ENCODE data around the gene ANXA3. TPM values are rescaled to one million over a fixed set of nuclear protein-coding genes. Genes with fewer than 3 reads are reported as not detected.
"Not testable (repeated sequence)": the region's sequence is repeated elsewhere in the genome, so short reads cannot be mapped to it uniquely, and the experiment has no call there.

ANXA3 gene, protein sequence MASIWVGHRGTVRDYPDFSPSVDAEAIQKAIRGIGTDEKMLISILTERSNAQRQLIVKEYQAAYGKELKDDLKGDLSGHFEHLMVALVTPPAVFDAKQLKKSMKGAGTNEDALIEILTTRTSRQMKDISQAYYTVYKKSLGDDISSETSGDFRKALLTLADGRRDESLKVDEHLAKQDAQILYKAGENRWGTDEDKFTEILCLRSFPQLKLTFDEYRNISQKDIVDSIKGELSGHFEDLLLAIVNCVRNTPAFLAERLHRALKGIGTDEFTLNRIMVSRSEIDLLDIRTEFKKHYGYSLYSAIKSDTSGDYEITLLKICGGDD
- total RNA-seq (2013), result 0.21 TPM
- under 1 TPM; 0.31 to 0.64 (median 0.55) TPM for polyA plus RNA-seq
- not detected in 2 replicates for polyA minus RNA-seq
- total RNA-seq, result 0 to 2.8 (median 0.08) reads per million in 11 experiments

- TF ChIP-seq, protein P1, sequence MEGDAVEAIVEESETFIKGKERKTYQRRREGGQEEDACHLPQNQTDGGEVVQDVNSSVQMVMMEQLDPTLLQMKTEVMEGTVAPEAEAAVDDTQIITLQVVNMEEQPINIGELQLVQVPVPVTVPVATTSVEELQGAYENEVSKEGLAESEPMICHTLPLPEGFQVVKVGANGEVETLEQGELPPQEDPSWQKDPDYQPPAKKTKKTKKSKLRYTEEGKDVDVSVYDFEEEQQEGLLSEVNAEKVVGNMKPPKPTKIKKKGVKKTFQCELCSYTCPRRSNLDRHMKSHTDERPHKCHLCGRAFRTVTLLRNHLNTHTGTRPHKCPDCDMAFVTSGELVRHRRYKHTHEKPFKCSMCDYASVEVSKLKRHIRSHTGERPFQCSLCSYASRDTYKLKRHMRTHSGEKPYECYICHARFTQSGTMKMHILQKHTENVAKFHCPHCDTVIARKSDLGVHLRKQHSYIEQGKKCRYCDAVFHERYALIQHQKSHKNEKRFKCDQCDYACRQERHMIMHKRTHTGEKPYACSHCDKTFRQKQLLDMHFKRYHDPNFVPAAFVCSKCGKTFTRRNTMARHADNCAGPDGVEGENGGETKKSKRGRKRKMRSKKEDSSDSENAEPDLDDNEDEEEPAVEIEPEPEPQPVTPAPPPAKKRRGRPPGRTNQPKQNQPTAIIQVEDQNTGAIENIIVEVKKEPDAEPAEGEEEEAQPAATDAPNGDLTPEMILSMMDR (IDR thresholded peaks at IDR 0.05), result no peak
- WGBS (ENCODE audit: insufficient coverage), result 5% methylated on average over 42 of the region's 65 CpGs
- peak within 1 kb of the TSS; percentile 80 for H3K4me2 ChIP-seq (replicated peaks; ENCODE audit: extremely low read depth, low read length, poor library complexity, severe bottlenecking)
- no peaks in the 10 kb centered on the region for H3K36me3 ChIP-seq (replicated peaks in 1 of 2; ENCODE audit: control insufficient read depth in 1 of 2, insufficient read depth in 2 of 2, low read length in 2 of 2)
- peaks cover 24 to 26% of the 10 kb centered on the region in 2 donors for H3K4me1 ChIP-seq (ENCODE audit: control insufficient read depth in 1 of 2, insufficient read depth in 2 of 2, low read length in 2 of 2)
- peaks cover 15 to 31% (median 22%) of the 10 kb centered on the region in 3 donors for H3K27me3 Mint-ChIP-seq (ENCODE audit: low read depth in 3 of 3)
- H3K9me3 ChIP-seq (replicated peaks in 1 of 2; ENCODE audit: control insufficient read depth in 1 of 2, insufficient read depth in 1 of 2, low read length in 2 of 2), result no peaks in the 10 kb centered on the region
- no peaks in the 10 kb centered on the region for H3K36me3 Mint-ChIP-seq
- H3K9ac ChIP-seq (ENCODE audit: insufficient read depth, low read length, poor library complexity, severe bottlenecking), result peak within 1 kb of the TSS; percentile 54
- peaks cover 18 to 30% of the 10 kb centered on the region in 2 donors for H3K27me3 ChIP-seq (ENCODE audit: control insufficient read depth in 2 of 2, insufficient read depth in 2 of 2, low read length in 2 of 2)
- H3K4me3 ChIP-seq (replicated peaks in 1 of 3; ENCODE audit: low read depth in 2 of 3, low read length in 3 of 3), result peak within 1 kb of the TSS; percentile 9 to 73 (median 34)
- H3K4me3 Mint-ChIP-seq, result peak within 1 kb of the TSS; percentile 78 to 92
- no peak within 1 kb of the TSS for H3K27ac ChIP-seq (ENCODE audit: low read depth in 1 of 2, low read length in 2 of 2)
- H3K27ac Mint-ChIP-seq, result peak within 1 kb of the TSS in 4 of 7 donors; percentile 1 to 70 (median 8)
- peak within 1 kb of the TSS; percentile 88 for H2AFZ ChIP-seq (ENCODE audit: insufficient read depth, low read depth, low read length, poor library complexity, severe bottlenecking)
- peaks cover 0 to 22% (median 7%) of the 10 kb centered on the region in 7 donors for H3K9me3 Mint-ChIP-seq
- peaks cover 23% of the 10 kb centered on the region for H3K4me1 Mint-ChIP-seq
- no peaks in the 10 kb centered on the region for H3K79me2 ChIP-seq (ENCODE audit: insufficient read depth, low read length)
- no peaks in the 10 kb centered on the region for H4K20me1 ChIP-seq (ENCODE audit: insufficient read depth, low read length)
- intact Hi-C loops (cut with micrococcal nuclease), result no loop called here
- DNase-seq, result no peak
These were observed at the start of gene ANXA3 for GRCh38 chr4:78551420-78552351. ANXA3 (plus strand) TSS chr4:78551770; CDS start chr4:78554474, 2,704 bp downstream.

GRCh38 chr4:78506260-78506659, 45.3 kb upstream of the ANXA3 start:
- H3K4me1 Mint-ChIP-seq, result not testable (repeated sequence)

More at GRCh38 chr4:78506260-78506659, 45.3 kb upstream of the ANXA3 start:
- DNase-seq; H3K36me3 ChIP-seq (replicated peaks in 1 of 2; ENCODE audit: control insufficient read depth in 1 of 2, insufficient read depth in 2 of 2, low read length in 2 of 2); H3K36me3 Mint-ChIP-seq; H3K27me3 Mint-ChIP-seq (ENCODE audit: low read depth in 3 of 3); H3K27ac ChIP-seq (ENCODE audit: low read depth in 1 of 2, low read length in 2 of 2); H3K4me3 ChIP-seq (replicated peaks in 1 of 3; ENCODE audit: low read depth in 2 of 3, low read length in 3 of 3); H3K27me3 ChIP-seq (ENCODE audit: control insufficient read depth in 2 of 2, insufficient read depth in 2 of 2, low read length in 2 of 2); intact Hi-C loops (cut with micrococcal nuclease); H3K4me3 Mint-ChIP-seq; H3K4me2 ChIP-seq (replicated peaks; ENCODE audit: extremely low read depth, low read length, poor library complexity, severe bottlenecking); H4K20me1 ChIP-seq (ENCODE audit: insufficient read depth, low read length); H3K4me1 ChIP-seq (ENCODE audit: control insufficient read depth in 1 of 2, insufficient read depth in 2 of 2, low read length in 2 of 2); H3K9me3 ChIP-seq (replicated peaks in 1 of 2; ENCODE audit: control insufficient read depth in 1 of 2, insufficient read depth in 1 of 2, low read length in 2 of 2); H3K9ac ChIP-seq (ENCODE audit: insufficient read depth, low read length, poor library complexity, severe bottlenecking); H2AFZ ChIP-seq (ENCODE audit: insufficient read depth, low read depth, low read length, poor library complexity, severe bottlenecking); H3K79me2 ChIP-seq (ENCODE audit: insufficient read depth, low read length): not testable (repeated sequence)
- Mint-ChIP-seq H3K27ac (peak overlapping the region in 1 of 7 donors; percentile 57), H3K9me3 (peaks cover 0 to 11% (median 5%) of the 10 kb centered on the region in 7 donors)
- WGBS (ENCODE audit: insufficient coverage), result 82% methylated on average over 7 of the region's 10 CpGs
